GM20431 (cell line): ENCODE data around the gene LY6G5C.
"Not testable (repeated sequence)": the region's sequence is repeated elsewhere in the genome, so short reads cannot be mapped to it uniquely, and the experiment has no call there.

Experiments used
- in situ Hi-C: fragments of 300-500 bp; cut with MseI, MboI; formaldehyde crosslinking; loops from one replicate; pipeline ENCODE4 v1.15.0; 2020; ENCODE audit warnings: low sequenced_read_pairs; ENCODE audit not compliant: unreplicated experiment

The LY6G5C gene

GRCh38 chr6:31715022-31715958 is 34.4 kb upstream of the LY6G5C start, which contains the start of gene LY6G6D:
Gene LY6G6D (plus strand): TSS chr6:31715348. CDS start chr6:31715356, 8 bp downstream.
- in situ Hi-C loops, result no loop called here

GRCh38 chr6:31713991-31714684 is 33.3 kb upstream of the LY6G5C start:
- in situ Hi-C loops, result no loop called here

GRCh38 chr6:31713465-31713864 is 32.6 kb upstream of the LY6G5C start:
- in situ Hi-C loops, result no loop called here

DNA sequence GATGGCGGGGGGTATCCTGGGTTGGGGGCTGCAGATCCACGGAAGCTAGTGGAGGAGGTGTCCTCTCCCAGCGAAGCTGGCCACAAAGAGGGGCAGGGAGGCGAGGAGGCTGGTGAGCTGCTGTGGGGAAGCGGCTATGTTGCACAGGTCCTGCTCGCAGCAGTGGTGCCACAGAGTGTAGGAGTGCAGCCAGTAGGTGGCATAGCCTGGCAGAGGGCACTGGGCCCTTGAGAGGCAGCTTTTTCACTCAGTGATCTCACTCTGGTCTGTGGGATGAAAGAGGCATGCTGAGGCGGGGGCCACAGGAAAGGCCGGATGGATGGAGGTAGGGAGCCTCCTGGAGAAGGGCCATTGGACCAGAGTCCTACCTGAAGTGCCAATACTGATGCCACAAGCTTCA is 31.4 kb upstream of the LY6G5C start:
- in situ Hi-C loops, result no loop called here

- in situ Hi-C loops, result no loop called here
Observed at GRCh38 chr6:31711233-31711632, 30.4 kb upstream of the LY6G5C start.

GRCh38 chr6:31710523-31711219 is 29.8 kb upstream of the LY6G5C start:
- in situ Hi-C loops, result no loop called here

DNA sequence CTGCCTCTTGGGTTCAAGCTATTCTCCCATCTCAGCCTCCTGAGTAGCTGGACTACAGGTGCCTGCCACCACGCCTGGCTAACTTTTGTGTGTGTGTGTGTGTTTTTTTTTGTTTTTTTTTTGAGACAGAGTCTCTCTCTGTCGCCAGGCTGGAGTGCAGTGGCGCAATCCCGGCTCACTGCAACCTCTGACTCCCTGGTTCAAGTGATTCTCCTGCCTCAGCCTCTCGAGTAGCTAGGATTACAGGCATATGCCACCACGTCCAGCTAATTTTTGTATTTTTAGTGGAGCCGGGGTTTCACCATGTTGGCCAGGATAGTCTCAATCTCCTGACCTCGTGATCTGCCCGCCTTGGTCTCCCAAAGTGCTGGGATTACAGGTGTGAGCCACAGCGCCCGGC is 28.3 kb upstream of the LY6G5C start:
- in situ Hi-C loops, result not testable (repeated sequence)

GRCh38 chr6:31708224-31708623 is 27.4 kb upstream of the LY6G5C start:
- in situ Hi-C loops, result no loop called here

- in situ Hi-C loops, result no loop called here
Observed at GRCh38 chr6:31707701-31708100, 26.8 kb upstream of the LY6G5C start.

- in situ Hi-C loops, result no loop called here
Observed at GRCh38 chr6:31706599-31706998, 25.7 kb upstream of the LY6G5C start, which contains the start of gene LY6G6F. Gene LY6G6F (plus strand): TSS chr6:31706866. CDS start chr6:31706907, 41 bp downstream.

DNA sequence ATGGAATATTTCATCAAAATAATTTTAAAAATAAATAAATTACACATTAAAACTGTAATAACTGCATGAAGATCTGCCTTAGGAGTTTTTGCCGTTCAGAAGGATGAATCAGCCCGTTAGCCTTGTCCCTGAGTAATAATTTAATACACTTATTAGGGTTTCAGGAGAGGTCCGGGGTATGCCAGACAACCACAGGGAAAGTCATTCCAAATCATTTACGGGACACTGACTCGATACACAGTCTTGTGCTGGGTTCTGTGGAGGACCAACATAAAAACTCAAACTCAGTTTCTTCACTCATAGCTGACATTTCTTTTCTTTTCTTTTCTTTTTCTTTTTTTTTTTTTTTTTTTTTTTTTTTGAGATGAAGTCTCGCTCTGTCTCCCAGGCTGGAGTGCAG is 25.1 kb upstream of the LY6G5C start:
- in situ Hi-C loops, result no loop called here

- in situ Hi-C loops, result no loop called here
Observed at GRCh38 chr6:31702819-31703716, 22.2 kb upstream of the LY6G5C start, which contains the start of gene ABHD16A. Gene ABHD16A (minus strand): TSS chr6:31703324. CDS start chr6:31703281, 43 bp downstream.

- in situ Hi-C loops, result no loop called here
Observed at GRCh38 chr6:31702405-31702818, 21.5 kb upstream of the LY6G5C start.

- in situ Hi-C loops, result no loop called here
Observed at GRCh38 chr6:31701666-31702404, 21.0 kb upstream of the LY6G5C start.

GRCh38 chr6:31700740-31701401 is 20.0 kb upstream of the LY6G5C start:
- in situ Hi-C loops, result no loop called here

DNA sequence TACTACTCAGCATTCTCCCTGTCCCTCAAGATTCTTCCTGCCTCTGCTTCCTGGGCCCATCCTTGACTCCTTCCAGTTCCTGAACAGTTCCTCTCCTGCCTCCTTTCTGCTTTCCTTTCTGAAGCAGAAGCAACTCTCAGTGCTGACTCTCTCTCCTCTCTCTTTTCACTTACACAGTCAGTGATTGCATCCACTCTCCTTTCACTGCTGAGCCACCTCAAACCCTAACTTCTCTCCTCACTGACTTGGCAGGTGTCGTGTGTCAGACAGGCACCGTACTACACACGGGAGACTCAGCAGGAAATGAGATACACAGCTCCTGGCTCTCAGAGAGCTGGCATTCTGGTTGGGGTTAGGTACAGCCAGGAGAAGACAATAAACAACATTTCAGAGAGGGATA is 16.7 kb upstream of the LY6G5C start:
- in situ Hi-C loops, result no loop called here

- in situ Hi-C loops, result no loop called here
Observed at GRCh38 chr6:31693535-31693934, 12.7 kb upstream of the LY6G5C start.

- in situ Hi-C loops, result no loop called here
Observed at GRCh38 chr6:31692886-31693285, 12.0 kb upstream of the LY6G5C start.
